Amniotic epithelial cell (primary cell): ENCODE measurements around the gene SRSF7.
"Not testable (repeated sequence)": the region's sequence is repeated elsewhere in the genome, so short reads cannot be mapped to it uniquely, and the experiment has no call there.

ENCODE experiments used
- DNase-seq: peaks from one replicate; pipeline ENCODE4 v3.0.0-alpha.2; 2010; ENCODE audit warnings: low read depth

The SRSF7 gene

GRCh38 chr2:38754049-38754448 is 2.9 kb upstream of the SRSF7 start:
- DNase-seq = no peak

- peak; percentile 32 for DNase-seq
Measured at GRCh38 chr2:38751596-38752410, 642 bp upstream of the SRSF7 start.

- peak; percentile 29 for DNase-seq
Measured at GRCh38 chr2:38750011-38750890, 910 bp downstream of the SRSF7 start.

- no peak for DNase-seq
Measured at GRCh38 chr2:38748943-38749804, 2.0 kb downstream of the SRSF7 start.

- no peak for DNase-seq
Measured at GRCh38 chr2:38748391-38748790, 2.8 kb downstream of the SRSF7 start.

GRCh38 chr2:38747819-38748218 is 3.3 kb downstream of the SRSF7 start:
- peak; percentile 55 for DNase-seq

GRCh38 chr2:38747007-38747424 is 4.1 kb downstream of the SRSF7 start:
- peak; percentile 35 for DNase-seq

- no peak for DNase-seq
Measured at GRCh38 chr2:38745267-38745666, 5.9 kb downstream of the SRSF7 start.

- no peak for DNase-seq
Measured at GRCh38 chr2:38744399-38744780, 6.8 kb downstream of the SRSF7 start.

GRCh38 chr2:38743672-38744398 is 7.3 kb downstream of the SRSF7 start:
- no peak for DNase-seq

GRCh38 chr2:38742797-38743559 is 8.2 kb downstream of the SRSF7 start:
- DNase-seq = no peak

GRCh38 chr2:38740851-38741731 is 10.1 kb downstream of the SRSF7 start:
- peak; percentile 29 for DNase-seq

- DNase-seq = no peak
Measured at GRCh38 chr2:38739524-38739923, 11.6 kb downstream of the SRSF7 start.

- no peak for DNase-seq
Measured at GRCh38 chr2:38737925-38738324, 13.2 kb downstream of the SRSF7 start.

GRCh38 chr2:38737000-38737698 is 14.0 kb downstream of the SRSF7 start:
- not testable (repeated sequence) for DNase-seq

- no peak for DNase-seq
Measured at GRCh38 chr2:38735999-38736320, 15.2 kb downstream of the SRSF7 start.

GRCh38 chr2:38734299-38735058 is 16.7 kb downstream of the SRSF7 start:
- DNase-seq = no peak

GRCh38 chr2:38733300-38733971 is 17.7 kb downstream of the SRSF7 start:
- DNase-seq = no peak
